ENCODE measurements around the gene ISCA2. TPM values are rescaled to one million over a fixed set of nuclear protein-coding genes. Genes with fewer than 3 reads are reported as not detected.

The ISCA2 gene
- polyA plus RNA-seq, 1 donor (not counting 4 experiments of a cell fraction or from before 2014, with no cell fraction given) = 33.0 TPM

- Histone ChIP-seq H3K79me2 (ENCODE audit: control insufficient read depth, insufficient read depth, low read length) (no peaks in the 10 kb centered on the region), H3K4me2 (ENCODE audit: control insufficient read depth, extremely low read depth, insufficient read depth, low read depth, low read length) (no peak overlapping the region), H3K9me1 (ENCODE audit: control insufficient read depth, extremely low read depth, insufficient read depth, low read length) (no peaks in the 10 kb centered on the region), H3K27ac (ENCODE audit: control insufficient read depth, insufficient read depth, low read length) (no peak overlapping the region), H3K36me3 (ENCODE audit: control insufficient read depth in 2 of 2, extremely low read depth in 1 of 2, insufficient read depth in 2 of 2, low read length in 2 of 2) (peaks cover 20 to 36% of the 10 kb centered on the region in 2 experiments), H2AFZ (ENCODE audit: control insufficient read depth, low read length) (no peak overlapping the region), H3K9ac (ENCODE audit: control insufficient read depth, extremely low read depth, insufficient read depth, low read length) (no peak overlapping the region), H3K9me3 (ENCODE audit: control insufficient read depth, low read depth, low read length) (no peaks in the 10 kb centered on the region), H3K27me3 (ENCODE audit: control insufficient read depth, extremely low read depth, insufficient read depth, low read length) (no peaks in the 10 kb centered on the region), H3K4me1 (ENCODE audit: control insufficient read depth, extremely low read depth, insufficient read depth, low read length) (peaks cover 9% of the 10 kb centered on the region), H4K20me1 (ENCODE audit: control insufficient read depth, extremely low read depth, insufficient read depth, low read length) (no peaks in the 10 kb centered on the region), H3K4me3 (ENCODE audit: control insufficient read depth in 2 of 3, extremely low read depth in 1 of 3, insufficient read depth in 2 of 3, low read depth in 1 of 3, low read length in 3 of 3) (no peak overlapping the region)
- dilution Hi-C loops (cut with MboI; ENCODE audit: extremely low pct_ligation_motif_present, low sequenced_read_pairs) = no loop called here
- FAIRE-seq (no peak), DNase-seq (ENCODE audit: low read depth, low spot score) (no peak)
- TF ChIP-seq EZH2 (IDR thresholded peaks at IDR 0.05; ENCODE audit: low read length) (no peak), CTCF (optimal IDR thresholded peaks at IDR 0.05 in 1 of 3, IDR thresholded peaks at IDR 0.05 in 1 of 3, conservative IDR thresholded peaks at IDR 0.05 in 1 of 3; ENCODE audit: extremely low read depth in 1 of 3, insufficient read depth in 2 of 3, low read length in 3 of 3) (no peak)
Observed at GRCh38 chr14:74527736-74528280, 34.2 kb downstream of the ISCA2 start.

GRCh38 chr14:74528406-74528805 lies 34.8 kb downstream of the ISCA2 start:
- Histone ChIP-seq H3K4me3 (ENCODE audit: control insufficient read depth in 2 of 3, extremely low read depth in 1 of 3, insufficient read depth in 2 of 3, low read depth in 1 of 3, low read length in 3 of 3) (no peak overlapping the region), H3K36me3 (ENCODE audit: control insufficient read depth in 2 of 2, extremely low read depth in 1 of 2, insufficient read depth in 2 of 2, low read length in 2 of 2) (peaks cover 16 to 32% of the 10 kb centered on the region in 2 experiments), H3K79me2 (ENCODE audit: control insufficient read depth, insufficient read depth, low read length) (no peaks in the 10 kb centered on the region), H2AFZ (ENCODE audit: control insufficient read depth, low read length) (no peak overlapping the region), H3K9me3 (ENCODE audit: control insufficient read depth, low read depth, low read length) (no peaks in the 10 kb centered on the region), H3K27me3 (ENCODE audit: control insufficient read depth, extremely low read depth, insufficient read depth, low read length) (no peaks in the 10 kb centered on the region), H3K27ac (ENCODE audit: control insufficient read depth, insufficient read depth, low read length) (no peak overlapping the region), H4K20me1 (ENCODE audit: control insufficient read depth, extremely low read depth, insufficient read depth, low read length) (no peaks in the 10 kb centered on the region), H3K9ac (ENCODE audit: control insufficient read depth, extremely low read depth, insufficient read depth, low read length) (no peak overlapping the region), H3K4me1 (ENCODE audit: control insufficient read depth, extremely low read depth, insufficient read depth, low read length) (peaks cover 9% of the 10 kb centered on the region), H3K4me2 (ENCODE audit: control insufficient read depth, extremely low read depth, insufficient read depth, low read depth, low read length) (no peak overlapping the region), H3K9me1 (ENCODE audit: control insufficient read depth, extremely low read depth, insufficient read depth, low read length) (no peaks in the 10 kb centered on the region)
- DNase-seq (ENCODE audit: low read depth, low spot score) (no peak), FAIRE-seq (no peak)
- TF ChIP-seq EZH2 (IDR thresholded peaks at IDR 0.05; ENCODE audit: low read length) = no peak
- TF ChIP-seq CTCF (optimal IDR thresholded peaks at IDR 0.05 in 1 of 3, IDR thresholded peaks at IDR 0.05 in 1 of 3, conservative IDR thresholded peaks at IDR 0.05 in 1 of 3; ENCODE audit: extremely low read depth in 1 of 3, insufficient read depth in 2 of 3, low read length in 3 of 3) = no peak
- dilution Hi-C loops (cut with MboI; ENCODE audit: extremely low pct_ligation_motif_present, low sequenced_read_pairs) = no loop called here

Data from keratinocyte (primary cell).